22Rv1 (cell line): ENCODE measurements around the gene PCDHB7.
"Not testable (repeated sequence)": the region's sequence is repeated elsewhere in the genome, so short reads cannot be mapped to it uniquely, and the experiment has no call there.

ENCODE experiments used
- ZFX ChIP-seq: fragments of 450-650 bp; IDR thresholded peaks from 2 replicates; pipeline ENCODE4 v1.6.1; 2017; ENCODE audit warnings: antibody characterized with exemption, borderline replicate concordance
- TF ChIP-seq, protein P1 (sequence below): fragments of 450-650 bp; IDR thresholded peaks from 2 replicates; pipeline ENCODE4 v1.5.1; 2017; ENCODE audit warnings: mild to moderate bottlenecking

DNA sequence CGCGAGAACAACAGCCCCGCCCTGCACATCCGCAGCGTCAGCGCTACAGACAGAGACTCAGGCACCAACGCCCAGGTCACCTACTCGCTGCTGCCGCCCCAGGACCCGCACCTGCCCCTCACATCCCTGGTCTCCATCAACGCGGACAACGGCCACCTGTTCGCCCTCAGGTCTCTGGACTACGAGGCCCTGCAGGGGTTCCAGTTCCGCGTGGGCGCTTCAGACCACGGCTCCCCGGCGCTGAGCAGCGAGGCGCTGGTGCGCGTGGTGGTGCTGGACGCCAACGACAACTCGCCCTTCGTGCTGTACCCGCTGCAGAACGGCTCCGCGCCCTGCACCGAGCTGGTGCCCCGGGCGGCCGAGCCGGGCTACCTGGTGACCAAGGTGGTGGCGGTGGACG lies 43.1 kb downstream of the PCDHB7 start:
- TF ChIP-seq, protein P1, sequence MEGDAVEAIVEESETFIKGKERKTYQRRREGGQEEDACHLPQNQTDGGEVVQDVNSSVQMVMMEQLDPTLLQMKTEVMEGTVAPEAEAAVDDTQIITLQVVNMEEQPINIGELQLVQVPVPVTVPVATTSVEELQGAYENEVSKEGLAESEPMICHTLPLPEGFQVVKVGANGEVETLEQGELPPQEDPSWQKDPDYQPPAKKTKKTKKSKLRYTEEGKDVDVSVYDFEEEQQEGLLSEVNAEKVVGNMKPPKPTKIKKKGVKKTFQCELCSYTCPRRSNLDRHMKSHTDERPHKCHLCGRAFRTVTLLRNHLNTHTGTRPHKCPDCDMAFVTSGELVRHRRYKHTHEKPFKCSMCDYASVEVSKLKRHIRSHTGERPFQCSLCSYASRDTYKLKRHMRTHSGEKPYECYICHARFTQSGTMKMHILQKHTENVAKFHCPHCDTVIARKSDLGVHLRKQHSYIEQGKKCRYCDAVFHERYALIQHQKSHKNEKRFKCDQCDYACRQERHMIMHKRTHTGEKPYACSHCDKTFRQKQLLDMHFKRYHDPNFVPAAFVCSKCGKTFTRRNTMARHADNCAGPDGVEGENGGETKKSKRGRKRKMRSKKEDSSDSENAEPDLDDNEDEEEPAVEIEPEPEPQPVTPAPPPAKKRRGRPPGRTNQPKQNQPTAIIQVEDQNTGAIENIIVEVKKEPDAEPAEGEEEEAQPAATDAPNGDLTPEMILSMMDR: not testable (repeated sequence)
- not testable (repeated sequence) for TF ChIP-seq ZFX
